Neuron (in vitro differentiated cells): ENCODE measurements around the gene AHCYL1.
"Not testable (repeated sequence)": the region's sequence is repeated elsewhere in the genome, so short reads cannot be mapped to it uniquely, and the experiment has no call there.

Experiments
- H2AFZ ChIP-seq: one replicate; pipeline ENCODE4 v1.6.1; 2013; ENCODE audit warnings: low read depth, mild to moderate bottlenecking, inconsistent platforms, low read length, moderate library complexity
- H3K27me3 ChIP-seq: one replicate; pipeline ENCODE4 v1.6.1; 2013; ENCODE audit warnings: low read length; ENCODE audit not compliant: insufficient read depth
- H3K36me3 ChIP-seq: one replicate; pipeline ENCODE4 v1.6.1; 2013; ENCODE audit warnings: low read length; ENCODE audit not compliant: insufficient read depth
- H3K4me1 ChIP-seq: one replicate; pipeline ENCODE4 v1.6.1; 2013; ENCODE audit warnings: low read length; ENCODE audit not compliant: insufficient read depth
- H3K4me3 ChIP-seq: 2 replicates; pipeline ENCODE4 v1.5.1; 2013; ENCODE audit warnings: mild to moderate bottlenecking, low read length, moderate library complexity
- H3K9me3 ChIP-seq: one replicate; pipeline ENCODE4 v1.6.1; 2013; ENCODE audit warnings: low read length

AHCYL1 gene

DNA sequence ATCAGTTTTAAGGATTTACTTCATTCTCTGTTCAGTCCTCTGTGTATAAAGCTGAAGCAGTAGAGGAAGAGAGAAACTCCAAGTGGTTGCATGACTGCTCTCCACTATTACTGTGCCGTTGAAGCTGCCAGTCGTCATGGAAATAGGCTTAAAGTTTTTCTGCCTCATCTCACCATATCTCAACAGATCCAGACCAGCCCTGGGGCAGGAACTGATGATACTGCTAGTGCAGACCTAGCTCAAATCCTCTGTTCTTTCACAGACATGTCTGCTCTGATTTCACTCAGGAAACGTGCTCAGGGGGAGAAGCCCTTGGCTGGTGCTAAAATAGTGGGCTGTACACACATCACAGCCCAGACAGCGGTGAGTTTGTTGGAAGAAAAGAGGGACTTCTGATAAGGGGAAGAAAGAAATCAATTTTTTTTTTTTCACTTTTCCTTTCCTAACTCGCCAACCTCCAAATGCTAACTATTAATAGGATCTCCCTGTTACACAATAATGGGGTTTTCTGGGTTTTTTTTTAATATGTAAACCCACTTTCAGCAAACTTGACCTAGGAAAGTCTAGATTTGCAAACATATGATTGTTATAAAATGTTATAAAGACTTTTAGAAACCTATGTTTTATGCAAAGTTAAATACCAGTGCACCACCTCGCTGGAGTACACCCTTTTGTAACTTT lies 27.7 kb downstream of the AHCYL1 start:
- Histone ChIP-seq H2AFZ (no peak overlapping the region), H3K27me3 (no peaks in the 10 kb centered on the region), H3K9me3 (no peaks in the 10 kb centered on the region), H3K36me3 (peaks cover 79% of the 10 kb centered on the region), H3K4me1 (no peaks in the 10 kb centered on the region), H3K4me3 (no peak overlapping the region)

DNA sequence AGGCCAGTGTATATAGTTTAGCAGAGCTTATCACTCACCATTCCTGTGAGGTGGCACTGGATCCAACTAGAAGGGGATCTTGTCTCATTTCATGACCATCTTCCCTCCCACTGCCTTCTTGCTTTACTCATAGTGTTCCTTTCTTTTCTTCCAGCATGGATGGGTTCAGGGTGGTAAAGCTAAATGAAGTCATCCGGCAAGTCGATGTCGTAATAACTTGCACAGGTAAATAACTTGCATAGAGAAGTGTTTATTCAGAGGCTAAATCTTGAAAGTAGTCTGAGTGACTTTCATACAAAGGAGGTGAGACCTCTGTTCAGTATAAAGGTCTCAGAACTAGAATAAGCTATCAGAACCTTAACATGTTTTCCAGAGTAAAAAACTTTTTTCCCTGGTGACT lies 33.2 kb downstream of the AHCYL1 start:
- H3K4me1 ChIP-seq, result no peaks in the 10 kb centered on the region
- H2AFZ ChIP-seq, result no peak overlapping the region
- H3K4me3 ChIP-seq, result no peak overlapping the region
- peaks cover 91% of the 10 kb centered on the region for H3K36me3 ChIP-seq
- no peaks in the 10 kb centered on the region for H3K27me3 ChIP-seq
- no peaks in the 10 kb centered on the region for H3K9me3 ChIP-seq

DNA sequence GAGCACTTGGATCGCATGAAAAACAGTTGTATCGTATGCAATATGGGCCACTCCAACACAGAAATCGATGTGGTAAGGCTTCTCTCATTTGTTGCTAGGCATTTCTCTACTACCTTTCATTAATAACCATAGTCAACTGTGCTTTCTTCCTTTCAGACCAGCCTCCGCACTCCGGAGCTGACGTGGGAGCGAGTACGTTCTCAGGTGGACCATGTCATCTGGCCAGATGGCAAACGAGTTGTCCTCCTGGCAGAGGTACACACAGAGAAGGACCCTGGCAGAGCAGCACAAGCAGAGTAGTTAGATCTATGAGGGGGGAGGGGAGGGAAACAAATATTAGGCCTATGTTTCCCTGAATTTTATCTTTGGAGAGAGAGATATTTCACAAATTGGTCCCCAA lies 33.8 kb downstream of the AHCYL1 start:
- Histone ChIP-seq H3K4me1 (no peaks in the 10 kb centered on the region), H3K36me3 (peaks cover 91% of the 10 kb centered on the region), H3K27me3 (no peaks in the 10 kb centered on the region), H3K4me3 (no peak overlapping the region), H3K9me3 (no peaks in the 10 kb centered on the region), H2AFZ (no peak overlapping the region)

DNA sequence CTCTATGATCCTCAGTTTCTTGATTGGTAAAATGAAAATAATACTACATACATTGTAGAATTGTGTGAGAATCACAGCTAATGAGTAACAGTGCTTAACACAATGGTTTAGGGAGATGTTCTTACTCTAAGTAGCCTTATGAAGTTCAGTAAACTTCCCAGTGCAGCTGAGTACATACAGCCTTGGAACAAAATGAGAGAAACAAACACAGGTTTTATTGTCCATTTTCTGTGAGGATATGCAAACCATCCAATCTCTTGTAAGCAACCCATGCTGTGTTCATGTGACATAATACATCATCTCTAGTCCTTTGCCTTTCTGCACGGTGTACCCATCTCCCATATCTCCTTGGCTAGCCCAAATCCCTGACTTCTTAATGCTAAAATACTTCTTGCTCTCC lies 35.2 kb downstream of the AHCYL1 start:
- no peaks in the 10 kb centered on the region for H3K9me3 ChIP-seq
- H3K27me3 ChIP-seq, result no peaks in the 10 kb centered on the region
- H2AFZ ChIP-seq, result no peak overlapping the region
- no peak overlapping the region for H3K4me3 ChIP-seq
- no peaks in the 10 kb centered on the region for H3K4me1 ChIP-seq
- H3K36me3 ChIP-seq, result peaks cover 98% of the 10 kb centered on the region

DNA sequence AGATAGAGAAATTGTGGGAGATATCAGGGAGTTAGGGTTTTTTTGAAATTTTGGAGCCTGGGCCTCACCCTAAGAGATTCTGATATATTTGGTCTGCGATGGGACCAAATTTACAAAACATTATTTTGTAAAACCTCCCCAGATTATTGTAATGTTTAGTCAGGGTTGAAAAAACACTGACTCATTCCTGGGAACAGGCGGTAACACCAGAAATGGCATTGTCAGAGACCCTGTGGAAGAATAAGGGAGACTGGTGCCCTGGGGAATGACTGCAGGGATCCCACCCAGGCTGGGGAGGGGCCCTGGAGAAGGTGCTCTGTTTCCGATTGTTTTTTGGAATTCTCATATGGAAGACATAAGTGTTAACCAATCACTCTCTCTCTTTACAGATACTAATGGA lies 36.7 kb downstream of the AHCYL1 start:
- no peaks in the 10 kb centered on the region for H3K4me1 ChIP-seq
- H3K4me3 ChIP-seq, result no peak overlapping the region
- no peaks in the 10 kb centered on the region for H3K9me3 ChIP-seq
- H2AFZ ChIP-seq, result no peak overlapping the region
- no peaks in the 10 kb centered on the region for H3K27me3 ChIP-seq
- H3K36me3 ChIP-seq, result peaks cover 87% of the 10 kb centered on the region

DNA sequence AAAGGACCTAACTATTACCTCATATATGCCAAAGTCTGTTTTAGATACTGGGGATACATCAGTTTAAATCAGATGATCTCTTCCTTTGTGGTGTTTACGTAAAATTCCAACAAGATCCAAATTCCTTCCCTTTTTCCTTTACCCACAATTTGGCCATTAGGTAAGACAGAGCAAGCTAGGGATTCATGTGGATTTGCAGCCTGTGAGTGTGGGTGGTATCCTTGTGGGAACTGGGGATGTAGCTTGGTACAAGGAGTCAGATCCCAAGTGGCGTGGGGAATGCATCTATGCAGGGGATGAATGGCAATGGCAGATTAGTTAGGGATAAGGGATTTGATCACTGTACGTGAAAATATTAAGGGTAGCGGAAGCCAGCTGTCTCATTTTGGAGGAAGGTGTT lies 40.0 kb downstream of the AHCYL1 start:
- Histone ChIP-seq H3K4me3 (no peak overlapping the region), H3K9me3 (no peaks in the 10 kb centered on the region), H3K27me3 (no peaks in the 10 kb centered on the region), H2AFZ (no peak overlapping the region), H3K36me3 (peaks cover 54% of the 10 kb centered on the region), H3K4me1 (no peaks in the 10 kb centered on the region)

DNA sequence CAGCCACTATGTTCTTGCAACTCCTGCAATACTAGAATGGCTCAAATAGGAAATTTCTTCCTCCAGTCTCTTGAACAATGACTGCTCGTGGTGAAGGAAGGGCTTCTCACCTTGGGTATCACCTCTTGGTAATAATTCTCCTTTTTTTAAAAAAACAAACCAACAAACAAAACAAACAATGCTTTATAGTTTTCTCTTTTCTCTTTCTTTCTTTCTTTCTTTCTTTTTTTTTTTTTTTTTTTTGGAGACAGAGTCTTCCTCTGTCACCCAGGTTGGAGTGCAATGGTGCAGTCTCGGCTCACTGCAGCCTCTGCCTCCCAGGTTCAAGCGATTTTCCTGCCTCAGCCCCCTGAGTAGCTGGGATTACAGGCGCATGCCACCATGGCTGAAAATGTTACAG lies 46.1 kb downstream of the AHCYL1 start:
- not testable (repeated sequence) for H2AFZ ChIP-seq
- H3K4me1 ChIP-seq, result peaks cover 31% of the 10 kb centered on the region

DNA sequence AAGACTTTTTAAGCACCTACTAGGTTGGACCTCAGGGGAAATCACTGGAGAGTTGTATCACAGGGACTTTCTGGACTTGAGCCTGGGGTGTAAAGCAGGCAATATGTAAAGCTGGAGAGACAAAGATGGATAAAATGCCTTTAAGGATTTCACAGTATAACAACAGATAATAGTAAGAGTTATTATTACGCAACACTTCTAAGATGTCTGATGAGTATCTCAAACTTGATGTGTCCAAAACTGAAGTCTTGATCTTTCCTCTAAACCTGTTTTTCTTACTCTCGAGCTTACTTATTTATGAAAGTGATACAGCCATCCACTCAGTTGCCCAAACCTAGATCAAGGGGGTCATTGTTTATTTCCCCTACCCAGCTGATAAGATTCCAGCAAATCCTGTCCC lies 47.8 kb downstream of the AHCYL1 start:
- H3K4me1 ChIP-seq, result peaks cover 34% of the 10 kb centered on the region
- no peak overlapping the region for H2AFZ ChIP-seq
- H3K9me3 ChIP-seq, result no peaks in the 10 kb centered on the region
- H3K4me3 ChIP-seq, result no peak overlapping the region
- H3K36me3 ChIP-seq, result peaks cover 9% of the 10 kb centered on the region
- H3K27me3 ChIP-seq, result no peaks in the 10 kb centered on the region

More for the DNA sequence above, 46.1 kb downstream of the AHCYL1 start:
- peak overlapping the region; percentile 2 for H3K4me3 ChIP-seq
- not testable (repeated sequence) for H3K27me3 ChIP-seq, H3K36me3 ChIP-seq, H3K9me3 ChIP-seq

DNA sequence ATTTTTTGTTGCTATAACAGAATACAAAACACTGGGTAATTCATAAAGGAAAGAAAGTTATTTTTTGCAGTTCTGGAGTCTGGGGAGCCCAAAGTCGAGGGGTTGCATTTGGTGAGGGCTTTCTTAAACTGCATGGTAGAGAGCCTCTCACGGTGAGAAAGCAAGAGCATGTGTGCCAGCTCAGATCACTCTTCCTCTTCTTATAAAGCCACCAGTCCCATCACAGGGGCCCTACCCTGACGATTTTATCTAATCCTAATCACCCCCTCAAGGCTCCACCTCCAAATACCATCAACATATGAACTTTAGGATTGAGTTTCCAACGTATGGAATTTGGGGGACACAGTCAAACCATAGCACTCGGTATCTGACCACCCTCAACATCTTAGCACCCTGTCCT lies 48.9 kb downstream of the AHCYL1 start:
- H3K4me3 ChIP-seq, result no peak overlapping the region
- no peaks in the 10 kb centered on the region for H3K9me3 ChIP-seq
- H3K4me1 ChIP-seq, result peaks cover 34% of the 10 kb centered on the region
- H3K36me3 ChIP-seq, result peaks cover 18% of the 10 kb centered on the region
- peak overlapping the region; percentile 53 for H2AFZ ChIP-seq
- H3K27me3 ChIP-seq, result no peaks in the 10 kb centered on the region

DNA sequence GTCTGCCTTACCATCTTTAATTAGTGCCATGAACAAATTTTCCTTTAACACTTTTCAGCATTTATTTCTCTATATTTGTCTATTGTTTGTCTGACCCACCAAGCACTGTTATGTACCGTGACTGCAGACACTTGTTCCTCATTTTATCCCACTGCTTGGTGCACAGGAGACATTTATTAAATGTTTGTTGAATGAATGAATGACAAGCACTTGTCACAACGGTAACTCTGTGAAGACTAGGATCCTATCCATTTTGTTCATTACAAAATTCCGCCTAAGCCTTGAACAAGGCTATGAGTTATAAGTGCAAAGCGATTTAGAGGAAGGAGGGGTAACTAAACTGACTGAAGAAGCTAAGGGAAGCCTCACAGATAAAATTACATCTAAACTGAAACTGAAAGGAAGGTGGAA lies 49.5 kb downstream of the AHCYL1 start:
- peaks cover 25% of the 10 kb centered on the region for H3K36me3 ChIP-seq
- H3K9me3 ChIP-seq, result no peaks in the 10 kb centered on the region
- peak overlapping the region; percentile 53 for H2AFZ ChIP-seq
- no peaks in the 10 kb centered on the region for H3K27me3 ChIP-seq
- H3K4me3 ChIP-seq, result peak overlapping the region; percentile 66
- peaks cover 34% of the 10 kb centered on the region for H3K4me1 ChIP-seq

DNA sequence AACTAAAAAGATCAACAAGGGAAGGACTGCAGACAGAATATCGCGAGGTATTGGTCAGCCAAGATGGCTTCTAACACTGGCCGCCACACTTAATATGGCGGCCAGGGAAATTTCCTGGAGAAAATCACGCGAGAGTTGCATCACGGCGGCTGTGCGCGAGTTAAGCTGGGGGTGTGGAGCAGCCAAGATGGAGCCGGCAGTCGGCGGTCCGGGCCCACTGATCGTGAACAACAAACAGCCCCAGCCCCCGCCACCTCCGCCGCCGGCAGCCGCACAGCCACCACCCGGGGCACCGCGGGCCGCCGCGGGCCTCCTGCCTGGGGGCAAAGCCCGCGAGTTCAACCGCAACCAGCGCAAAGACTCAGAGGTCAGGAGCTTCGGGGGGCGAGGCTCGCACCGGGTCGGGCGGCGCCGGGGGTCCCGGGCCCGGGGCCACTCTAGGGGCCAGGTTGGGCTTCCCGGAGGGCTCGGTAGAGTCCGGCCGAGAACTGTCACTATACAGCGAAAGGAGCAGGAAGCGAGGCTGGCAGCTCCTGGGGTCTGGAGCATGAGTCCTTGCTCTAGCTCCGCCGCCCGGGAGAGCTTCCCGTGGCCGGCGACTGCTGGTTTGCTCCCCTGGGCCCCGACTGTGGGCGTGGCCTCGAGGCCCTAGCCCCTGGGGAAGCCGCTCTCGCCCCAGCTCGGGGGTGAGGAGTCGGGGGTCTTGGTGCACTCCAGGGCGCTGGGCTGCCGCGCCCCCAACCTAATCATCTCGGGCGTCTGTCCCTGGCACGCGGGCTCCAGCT lies 50.1 kb downstream of the AHCYL1 start, which contains the start of gene STRIP1:
STRIP1 (plus strand) TSS at position 174 of the 785 bp plus-strand sequence; CDS start at position 188, 14 bp downstream.
- Histone ChIP-seq H2AFZ (peak within 1 kb of the TSS; percentile 53), H3K9me3 (no peaks in the 10 kb centered on the region), H3K36me3 (peaks cover 31% of the 10 kb centered on the region), H3K4me1 (peaks cover 34% of the 10 kb centered on the region), H3K4me3 (peak within 1 kb of the TSS; percentile 66), H3K27me3 (no peaks in the 10 kb centered on the region)

DNA sequence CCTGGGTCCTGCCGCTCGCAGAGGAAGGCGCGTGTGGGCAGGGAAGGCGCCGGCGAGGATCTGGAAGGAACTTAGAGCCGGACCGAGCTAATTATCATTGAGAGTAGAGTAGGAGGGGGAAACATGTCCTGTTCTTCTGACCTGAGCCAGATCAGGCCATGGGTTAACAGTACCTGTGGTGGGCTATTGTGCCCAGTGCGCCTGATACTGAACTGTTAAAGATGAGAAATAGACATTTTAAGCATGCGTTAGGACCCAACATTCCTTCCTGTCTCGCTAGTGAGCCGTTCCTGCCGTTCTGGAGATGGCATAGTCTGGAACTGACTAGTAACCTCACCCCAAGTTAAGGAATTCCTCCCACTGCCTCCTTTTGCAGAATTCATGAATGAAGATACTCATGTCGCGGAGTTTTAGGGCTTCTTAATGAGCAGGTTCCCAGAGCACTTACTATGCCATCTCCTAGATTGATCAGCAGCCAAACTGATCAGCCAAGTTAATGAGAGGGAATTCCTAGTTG lies 50.7 kb downstream of the AHCYL1 start:
- Histone ChIP-seq H3K4me1 (peaks cover 28% of the 10 kb centered on the region), H3K9me3 (no peaks in the 10 kb centered on the region), H2AFZ (no peak overlapping the region), H3K4me3 (peak overlapping the region; percentile 66), H3K36me3 (peaks cover 37% of the 10 kb centered on the region), H3K27me3 (no peaks in the 10 kb centered on the region)

DNA sequence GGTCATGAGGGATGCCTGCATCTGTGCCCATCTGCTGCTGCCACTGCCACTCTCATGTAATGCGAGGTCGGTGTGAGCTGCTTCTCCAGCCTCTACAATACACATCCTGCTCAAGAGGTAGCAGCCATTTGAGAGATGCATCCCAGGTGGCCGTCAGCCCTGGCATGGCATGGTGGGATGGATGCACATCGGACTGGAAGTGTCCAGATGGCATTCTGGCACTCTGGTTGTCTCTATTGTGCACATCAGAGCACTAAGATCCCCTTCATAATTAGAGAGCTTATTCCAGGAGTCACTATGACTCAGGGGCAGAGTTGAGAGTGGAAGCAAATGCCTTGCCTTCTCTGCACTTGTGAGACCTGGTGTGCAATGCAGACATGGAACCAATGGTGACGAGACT lies 53.7 kb downstream of the AHCYL1 start:
- Histone ChIP-seq H2AFZ (no peak overlapping the region), H3K9me3 (no peaks in the 10 kb centered on the region), H3K4me1 (peaks cover 29% of the 10 kb centered on the region), H3K27me3 (no peaks in the 10 kb centered on the region), H3K36me3 (peaks cover 64% of the 10 kb centered on the region), H3K4me3 (no peak overlapping the region)
